HG03135 (cell line): Measurements from ENCODE around the gene LASP1NB.
"Not testable (repeated sequence)": the region's sequence is repeated elsewhere in the genome, so short reads cannot be mapped to it uniquely, and the experiment has no call there.

Experiments
- ATAC-seq: cut with Tn5 transposase; IDR thresholded peaks from one replicate; pipeline ENCODE4 v1.9.1; 2021; ENCODE audit warnings: mild to moderate bottlenecking, moderate library complexity; ENCODE audit not compliant: unreplicated experiment

The LASP1NB gene

GRCh38 chr17:38959508-38959907, 34.1 kb downstream of the LASP1NB start:
- no peak for ATAC-seq

GRCh38 chr17:38960402-38960801, 35.0 kb downstream of the LASP1NB start:
- ATAC-seq: no peak

- no peak for ATAC-seq
These were observed 36.0 kb downstream of the LASP1NB start for GRCh38 chr17:38961413-38961812.

- no peak for ATAC-seq
These were observed 41.9 kb downstream of the LASP1NB start, which contains the start of gene FBXO47 for GRCh38 chr17:38967290-38967738. FBXO47 (minus strand) TSS chr17:38967403; CDS start chr17:38963025, 4,378 bp downstream.

- no peak for ATAC-seq
These were observed 43.9 kb downstream of the LASP1NB start for GRCh38 chr17:38969281-38969680.

- no peak for ATAC-seq
These were observed 44.7 kb downstream of the LASP1NB start for GRCh38 chr17:38970128-38970527.

GRCh38 chr17:38970804-38971203, 45.4 kb downstream of the LASP1NB start:
- no peak for ATAC-seq

GRCh38 chr17:38976187-38976551, 50.8 kb downstream of the LASP1NB start:
- ATAC-seq: not testable (repeated sequence)

GRCh38 chr17:38978180-38978579, 52.8 kb downstream of the LASP1NB start:
- no peak for ATAC-seq
